Prostate gland (tissue), 2 donors: ENCODE measurements around the gene CLEC18C.
"Not testable (repeated sequence)": the region's sequence is repeated elsewhere in the genome, so short reads cannot be mapped to it uniquely, and the experiment has no call there.

Experiments
- POLR2A ChIP-seq: fragments of 450-650 bp; IDR thresholded peaks from one replicate; pipeline ENCODE4 v1.6.1; 2016; ENCODE audit warnings: antibody characterized with exemption, mild to moderate bottlenecking
- TF ChIP-seq, protein P1 (sequence below), 4 experiments: fragments of 200-600 bp in 2 of 4; fragments of 450-650 bp in 2 of 4; sonication (generic) in 2 of 4; IDR thresholded peaks; 1 replicate in 3 of 4; 2 replicates in 1 of 4; pipeline ENCODE4 v1.5.1; 2016 to 2019; ENCODE audit warnings: antibody characterized with exemption in 4 of 4, mild to moderate bottlenecking in 2 of 4, moderate library complexity in 2 of 4

- TF ChIP-seq, protein P1, sequence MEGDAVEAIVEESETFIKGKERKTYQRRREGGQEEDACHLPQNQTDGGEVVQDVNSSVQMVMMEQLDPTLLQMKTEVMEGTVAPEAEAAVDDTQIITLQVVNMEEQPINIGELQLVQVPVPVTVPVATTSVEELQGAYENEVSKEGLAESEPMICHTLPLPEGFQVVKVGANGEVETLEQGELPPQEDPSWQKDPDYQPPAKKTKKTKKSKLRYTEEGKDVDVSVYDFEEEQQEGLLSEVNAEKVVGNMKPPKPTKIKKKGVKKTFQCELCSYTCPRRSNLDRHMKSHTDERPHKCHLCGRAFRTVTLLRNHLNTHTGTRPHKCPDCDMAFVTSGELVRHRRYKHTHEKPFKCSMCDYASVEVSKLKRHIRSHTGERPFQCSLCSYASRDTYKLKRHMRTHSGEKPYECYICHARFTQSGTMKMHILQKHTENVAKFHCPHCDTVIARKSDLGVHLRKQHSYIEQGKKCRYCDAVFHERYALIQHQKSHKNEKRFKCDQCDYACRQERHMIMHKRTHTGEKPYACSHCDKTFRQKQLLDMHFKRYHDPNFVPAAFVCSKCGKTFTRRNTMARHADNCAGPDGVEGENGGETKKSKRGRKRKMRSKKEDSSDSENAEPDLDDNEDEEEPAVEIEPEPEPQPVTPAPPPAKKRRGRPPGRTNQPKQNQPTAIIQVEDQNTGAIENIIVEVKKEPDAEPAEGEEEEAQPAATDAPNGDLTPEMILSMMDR (IDR thresholded peaks at IDR 0.05) = not testable (repeated sequence)
- TF ChIP-seq POLR2A = not testable (repeated sequence)
Observed at GRCh38 chr16:70127706-70128105, 45.9 kb upstream of the CLEC18C start.
